ENCODE measurements around the gene WWOX.

DNA sequence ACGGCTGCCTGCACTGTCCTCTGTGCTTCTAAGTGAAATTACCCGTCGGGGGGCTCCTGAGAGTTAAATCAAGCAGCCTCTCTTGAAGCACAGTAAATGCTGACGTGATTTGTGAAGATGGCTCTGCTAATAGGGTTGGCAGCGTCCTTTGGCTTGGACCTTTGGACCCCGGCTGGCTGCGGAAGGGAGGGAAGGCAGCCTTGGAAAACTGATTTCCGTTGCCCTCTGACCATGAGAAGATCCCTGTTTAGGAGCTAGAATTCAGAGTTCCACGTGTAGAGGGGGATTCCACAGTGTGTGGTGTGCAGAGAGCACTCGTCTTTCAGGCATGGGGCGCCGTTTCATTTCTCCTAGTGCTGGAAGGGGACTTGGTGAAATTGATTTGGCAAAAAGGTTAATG, 640.8 kb downstream of the WWOX start:
- TF ChIP-seq, protein P1, sequence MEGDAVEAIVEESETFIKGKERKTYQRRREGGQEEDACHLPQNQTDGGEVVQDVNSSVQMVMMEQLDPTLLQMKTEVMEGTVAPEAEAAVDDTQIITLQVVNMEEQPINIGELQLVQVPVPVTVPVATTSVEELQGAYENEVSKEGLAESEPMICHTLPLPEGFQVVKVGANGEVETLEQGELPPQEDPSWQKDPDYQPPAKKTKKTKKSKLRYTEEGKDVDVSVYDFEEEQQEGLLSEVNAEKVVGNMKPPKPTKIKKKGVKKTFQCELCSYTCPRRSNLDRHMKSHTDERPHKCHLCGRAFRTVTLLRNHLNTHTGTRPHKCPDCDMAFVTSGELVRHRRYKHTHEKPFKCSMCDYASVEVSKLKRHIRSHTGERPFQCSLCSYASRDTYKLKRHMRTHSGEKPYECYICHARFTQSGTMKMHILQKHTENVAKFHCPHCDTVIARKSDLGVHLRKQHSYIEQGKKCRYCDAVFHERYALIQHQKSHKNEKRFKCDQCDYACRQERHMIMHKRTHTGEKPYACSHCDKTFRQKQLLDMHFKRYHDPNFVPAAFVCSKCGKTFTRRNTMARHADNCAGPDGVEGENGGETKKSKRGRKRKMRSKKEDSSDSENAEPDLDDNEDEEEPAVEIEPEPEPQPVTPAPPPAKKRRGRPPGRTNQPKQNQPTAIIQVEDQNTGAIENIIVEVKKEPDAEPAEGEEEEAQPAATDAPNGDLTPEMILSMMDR (conservative IDR thresholded peaks at IDR 0.05; ENCODE audit: low read depth, low read length): no peak
- TF ChIP-seq EZH2phosphoT487 (IDR thresholded peaks at IDR 0.05; ENCODE audit: borderline replicate concordance, low read length): no peak
- TF ChIP-seq EZH2 (IDR thresholded peaks at IDR 0.05; ENCODE audit: low read length, unreplicated experiment): no peak
